KOPT-K1 (cell line): ENCODE results near the gene MAGEA9B.
"Not testable (repeated sequence)": the region's sequence is repeated elsewhere in the genome, so short reads cannot be mapped to it uniquely, and the experiment has no call there.

ENCODE experiments used
- H3K27ac ChIP-seq: fragments of 200-600 bp; sonication (generic); 2 replicates; pipeline ENCODE4 v1.5.1; 2016; ENCODE audit warnings: antibody characterized with exemption, mild to moderate bottlenecking, low read depth, low read length; ENCODE audit not compliant: poor library complexity, severe bottlenecking
- H3K36me3 ChIP-seq: fragments of 200-600 bp; sonication (generic); 2 replicates; pipeline ENCODE4 v1.5.1; 2017; ENCODE audit warnings: antibody characterized with exemption, mild to moderate bottlenecking, low read length, moderate library complexity; ENCODE audit not compliant: insufficient read depth
- H3K9me3 ChIP-seq: fragments of 200-600 bp; sonication (generic); 2 replicates; pipeline ENCODE4 v1.5.1; 2017; ENCODE audit warnings: antibody characterized with exemption, low read length, mild to moderate bottlenecking; ENCODE audit not compliant: insufficient read depth, poor library complexity, severe bottlenecking

MAGEA9B gene, protein sequence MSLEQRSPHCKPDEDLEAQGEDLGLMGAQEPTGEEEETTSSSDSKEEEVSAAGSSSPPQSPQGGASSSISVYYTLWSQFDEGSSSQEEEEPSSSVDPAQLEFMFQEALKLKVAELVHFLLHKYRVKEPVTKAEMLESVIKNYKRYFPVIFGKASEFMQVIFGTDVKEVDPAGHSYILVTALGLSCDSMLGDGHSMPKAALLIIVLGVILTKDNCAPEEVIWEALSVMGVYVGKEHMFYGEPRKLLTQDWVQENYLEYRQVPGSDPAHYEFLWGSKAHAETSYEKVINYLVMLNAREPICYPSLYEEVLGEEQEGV

DNA sequence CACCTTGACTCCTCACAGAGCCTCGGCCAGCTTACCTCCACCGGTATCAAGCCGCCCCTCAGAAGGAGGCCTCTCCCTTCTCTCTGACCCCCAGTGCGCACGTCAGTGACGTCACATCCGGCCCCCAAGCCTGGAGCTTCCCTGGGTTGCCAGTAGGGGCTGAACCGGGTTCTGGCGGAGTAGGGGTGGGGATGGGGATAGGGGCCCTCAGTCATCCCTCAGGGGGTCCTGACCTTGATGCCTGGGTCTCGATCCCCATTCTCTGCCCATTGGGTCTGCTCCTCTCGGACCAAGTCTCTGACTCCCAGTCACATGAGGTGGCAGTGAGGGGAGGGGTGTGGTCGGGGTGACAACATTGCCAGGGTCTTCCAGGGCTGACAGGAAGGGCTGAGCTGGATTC is at the start of gene MAGEA9B:
MAGEA9B (minus strand) TSS at position 101 of the 400 bp plus-strand sequence. CDS start 4,280 bp downstream, outside the sequence.
- H3K9me3 ChIP-seq, H3K36me3 ChIP-seq, H3K27ac ChIP-seq: not testable (repeated sequence)

DNA sequence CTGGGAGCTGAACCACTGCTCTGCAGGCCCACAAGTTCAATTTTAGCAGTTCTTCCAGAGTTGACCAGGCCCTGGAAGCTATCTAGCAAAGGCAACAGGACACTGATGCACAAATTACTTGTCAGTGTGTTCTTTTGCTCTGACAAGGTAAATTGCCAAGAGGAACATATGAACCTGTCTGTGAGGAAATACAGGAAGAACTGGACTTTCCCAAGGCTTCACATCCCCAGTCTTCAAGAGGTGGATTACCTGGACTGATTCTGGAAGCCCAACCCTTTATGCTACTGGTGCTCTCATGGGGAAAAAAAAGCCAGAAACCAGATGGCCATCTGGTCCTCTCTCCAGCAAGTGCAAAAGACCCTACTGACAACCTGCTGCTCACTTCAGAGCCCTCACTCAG is 46.3 kb upstream of the MAGEA9B start:
- no peak overlapping the region for H3K27ac ChIP-seq
- H3K9me3 ChIP-seq, result no peaks in the 10 kb centered on the region
- H3K36me3 ChIP-seq, result no peaks in the 10 kb centered on the region

DNA sequence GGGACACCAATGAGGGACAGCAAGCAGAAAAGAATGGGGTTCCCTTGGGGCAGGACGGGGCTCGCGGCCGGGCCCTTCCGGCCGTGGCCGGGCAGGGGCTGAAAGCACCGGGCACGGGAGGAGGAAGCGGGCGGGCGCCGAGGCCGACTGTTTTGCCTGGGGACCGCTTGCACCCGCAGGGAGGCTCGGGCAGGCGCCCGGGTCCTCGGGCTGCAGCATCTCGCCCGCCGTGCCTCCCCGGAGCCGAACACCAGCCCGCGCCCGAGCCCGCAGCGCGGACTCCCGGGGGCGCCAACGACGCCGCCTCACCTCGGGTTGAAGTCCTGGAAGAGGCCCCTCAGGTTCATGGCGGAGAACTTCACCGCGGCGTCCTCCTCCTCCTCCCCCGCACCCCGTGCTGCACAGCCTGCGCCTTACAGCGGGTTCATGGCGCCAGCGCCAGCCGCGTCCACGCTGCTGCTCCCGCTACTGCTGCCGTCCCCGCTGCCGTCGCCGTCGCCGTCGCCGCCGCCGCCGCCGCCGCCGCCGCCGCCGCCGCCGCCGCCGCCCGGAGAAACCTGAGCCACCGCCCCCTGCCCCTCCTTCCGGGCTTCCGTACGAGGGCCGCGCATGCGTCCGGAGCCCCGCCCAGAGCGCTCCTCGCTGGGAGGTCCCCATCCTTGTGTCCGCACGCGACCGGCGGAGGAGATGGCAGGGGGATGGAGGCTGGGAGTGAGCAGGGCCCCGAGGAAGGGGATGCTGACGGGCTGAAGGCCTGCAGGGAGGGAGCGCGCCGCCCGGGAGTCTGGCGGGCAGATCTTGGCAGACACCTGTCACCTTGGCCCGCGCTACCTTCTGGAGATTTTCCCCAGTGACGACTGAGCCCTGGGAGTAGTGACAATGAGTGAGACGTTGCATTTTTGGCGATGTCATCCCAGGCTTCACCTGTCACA is 44.2 kb upstream of the MAGEA9B start, which contains the start of gene TMEM185A:
TMEM185A (minus strand) TSS at position 559 of the 932 bp plus-strand sequence; CDS start at position 347, 212 bp downstream.
- Histone ChIP-seq H3K27ac (peak within 1 kb of the TSS; percentile 46), H3K36me3 (no peaks in the 10 kb centered on the region), H3K9me3 (no peaks in the 10 kb centered on the region)

DNA sequence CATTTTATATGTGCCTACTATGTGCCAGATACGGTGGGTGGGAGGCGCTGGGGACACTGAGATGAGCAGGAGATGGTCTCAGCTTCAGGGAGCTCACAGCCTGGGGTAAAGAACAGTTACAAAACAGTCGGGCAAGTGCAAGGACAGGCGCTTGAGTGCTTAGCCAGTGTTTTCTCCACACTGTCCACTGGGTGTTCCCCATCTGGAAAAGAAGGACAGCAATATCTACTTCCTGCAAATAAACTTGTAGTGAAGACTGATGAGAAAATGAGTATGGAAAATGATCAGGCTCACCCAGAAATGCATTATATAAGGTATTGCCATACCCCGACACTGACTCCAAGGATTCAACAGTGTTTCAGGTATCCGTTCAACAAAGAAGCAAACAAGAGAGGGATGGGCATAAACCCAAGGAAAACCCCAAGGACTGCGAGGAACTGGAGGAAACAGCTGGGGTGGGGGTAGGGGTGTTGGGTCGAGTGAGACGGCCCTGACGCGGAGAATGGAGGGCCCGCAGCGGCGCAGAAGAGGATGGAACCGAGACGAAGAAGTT is 43.5 kb upstream of the MAGEA9B start:
- Histone ChIP-seq H3K9me3 (no peaks in the 10 kb centered on the region), H3K27ac (peak overlapping the region; percentile 46), H3K36me3 (no peaks in the 10 kb centered on the region)

DNA sequence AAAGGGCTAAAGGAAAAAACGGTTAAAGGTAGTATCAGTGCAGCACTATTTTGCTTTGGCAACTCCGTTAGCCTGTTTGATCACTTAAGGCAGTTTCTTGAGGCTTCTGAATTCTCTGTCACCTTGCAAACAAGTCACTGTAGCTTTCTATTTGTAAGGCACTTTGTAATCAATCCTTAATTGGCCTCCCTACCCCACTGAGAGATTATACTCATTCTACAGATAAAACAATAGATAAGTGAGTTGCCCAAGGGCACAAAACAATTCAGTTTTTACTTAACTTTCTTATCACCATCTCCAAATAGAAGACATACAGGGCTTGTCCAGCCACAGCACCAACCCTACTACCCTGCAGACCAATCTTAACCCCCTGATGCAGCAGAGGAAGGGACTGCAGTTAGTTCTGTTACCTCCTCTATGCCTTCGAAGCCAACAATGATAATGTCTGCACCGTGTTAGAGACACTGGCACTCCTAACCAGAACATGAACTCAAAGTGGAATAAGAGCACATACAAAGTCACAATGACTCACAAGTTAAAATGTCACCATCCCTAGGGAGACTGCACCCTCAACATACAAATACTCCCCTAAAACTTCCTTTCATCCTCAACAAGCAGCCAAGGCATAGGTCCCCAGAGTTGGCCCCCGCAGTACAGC is 42.6 kb upstream of the MAGEA9B start:
- Histone ChIP-seq H3K27ac (no peak overlapping the region), H3K9me3 (no peaks in the 10 kb centered on the region), H3K36me3 (no peaks in the 10 kb centered on the region)

DNA sequence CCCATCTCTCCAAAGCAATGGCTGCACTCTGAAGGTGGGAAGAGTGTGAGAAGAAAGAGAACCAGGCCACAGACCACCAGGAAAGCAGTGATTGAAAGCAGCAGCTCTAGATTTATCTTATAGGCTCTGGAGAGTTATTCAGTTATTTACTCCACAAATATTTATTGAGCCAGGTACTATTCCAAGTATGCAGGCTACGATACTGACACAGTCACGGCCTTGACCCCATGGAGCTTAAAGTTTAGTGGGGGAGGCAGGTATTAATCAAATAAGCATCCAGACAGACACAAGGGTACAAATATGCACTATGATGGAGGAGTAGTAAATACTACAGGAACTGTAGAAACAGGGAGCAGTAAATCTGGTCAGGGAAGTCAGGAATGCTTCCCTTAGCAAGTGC is 41.5 kb upstream of the MAGEA9B start:
- no peaks in the 10 kb centered on the region for H3K9me3 ChIP-seq
- H3K27ac ChIP-seq, result no peak overlapping the region
- no peaks in the 10 kb centered on the region for H3K36me3 ChIP-seq

DNA sequence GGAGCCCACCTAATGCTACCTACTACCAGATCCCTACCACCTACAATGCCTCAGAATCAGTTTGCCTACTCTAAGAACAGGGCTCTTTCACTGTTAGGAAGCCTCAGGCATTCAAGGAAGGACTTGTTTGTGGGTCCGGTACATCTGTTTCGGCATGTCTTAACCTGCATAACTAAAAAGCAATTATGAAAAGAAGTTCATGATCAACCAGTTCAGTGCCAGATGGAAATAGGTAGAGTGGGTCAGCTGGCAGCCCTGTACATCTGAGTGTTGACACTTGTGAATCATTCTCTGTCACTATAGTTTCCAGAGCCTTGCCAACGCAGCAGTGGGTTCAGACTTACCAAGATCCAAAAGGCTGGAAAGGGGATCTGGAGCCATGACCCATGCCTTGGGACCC is 41.0 kb upstream of the MAGEA9B start:
- no peaks in the 10 kb centered on the region for H3K36me3 ChIP-seq
- no peaks in the 10 kb centered on the region for H3K9me3 ChIP-seq
- H3K27ac ChIP-seq, result no peak overlapping the region

DNA sequence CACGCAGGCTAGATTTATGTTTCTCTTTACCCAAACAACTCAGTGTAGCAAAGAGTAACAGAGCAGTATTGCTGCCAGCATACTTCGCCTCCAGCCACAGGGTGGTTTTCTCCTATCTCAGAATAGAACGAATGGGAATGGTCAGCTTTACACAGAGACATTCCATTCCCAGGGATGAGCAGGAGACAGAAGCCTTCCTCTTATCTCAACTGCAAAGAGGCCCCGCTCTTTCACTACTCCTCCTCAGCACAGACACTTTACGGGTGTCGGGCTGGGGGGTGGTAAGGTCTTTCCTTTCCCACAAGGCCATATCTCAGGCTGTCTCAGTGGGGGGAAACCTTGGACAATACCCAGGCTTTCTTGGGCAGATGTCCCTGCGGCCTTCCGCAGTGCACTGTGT is 39.6 kb upstream of the MAGEA9B start:
- H3K36me3 ChIP-seq, H3K27ac ChIP-seq, H3K9me3 ChIP-seq: not testable (repeated sequence)

DNA sequence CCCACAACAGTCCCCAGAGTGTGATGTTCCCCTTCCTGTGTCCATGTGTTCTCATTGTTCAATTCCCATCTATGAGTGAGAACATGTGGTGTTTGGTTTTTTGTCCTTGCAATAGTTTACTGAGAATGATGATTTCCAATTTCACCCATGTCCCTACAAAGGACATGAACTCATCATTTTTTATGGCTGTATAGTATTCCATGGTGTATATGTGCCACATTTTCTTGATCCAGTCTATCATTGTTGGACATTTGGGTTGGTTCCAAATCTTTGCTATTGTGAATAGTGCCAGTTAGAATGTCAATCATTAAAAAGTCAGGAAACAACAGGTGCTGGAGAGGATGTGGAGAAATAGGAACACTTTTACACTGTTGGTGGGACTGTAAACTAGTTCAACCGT is 32.4 kb upstream of the MAGEA9B start:
- H3K9me3 ChIP-seq, H3K36me3 ChIP-seq, H3K27ac ChIP-seq: not testable (repeated sequence)

DNA sequence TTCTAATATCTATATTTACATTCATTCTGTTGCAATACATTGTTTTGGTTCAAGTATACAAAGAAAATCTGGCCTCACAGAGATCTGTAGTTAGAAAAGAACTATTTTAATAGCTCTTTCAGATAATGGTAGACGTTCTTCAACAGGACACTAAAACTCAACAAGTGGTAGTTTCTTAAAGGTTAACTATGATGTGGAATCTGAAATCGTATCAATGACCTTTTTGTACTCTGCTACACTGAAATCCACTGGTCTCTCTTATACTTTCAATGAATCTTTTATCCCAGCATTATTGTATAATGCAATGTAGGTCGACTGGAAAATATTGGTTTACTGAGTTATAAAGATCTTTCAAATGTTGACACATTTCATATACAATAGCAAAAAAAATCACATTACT is 31.6 kb upstream of the MAGEA9B start:
- H3K36me3 ChIP-seq, result no peaks in the 10 kb centered on the region
- H3K27ac ChIP-seq, result no peak overlapping the region
- no peaks in the 10 kb centered on the region for H3K9me3 ChIP-seq

DNA sequence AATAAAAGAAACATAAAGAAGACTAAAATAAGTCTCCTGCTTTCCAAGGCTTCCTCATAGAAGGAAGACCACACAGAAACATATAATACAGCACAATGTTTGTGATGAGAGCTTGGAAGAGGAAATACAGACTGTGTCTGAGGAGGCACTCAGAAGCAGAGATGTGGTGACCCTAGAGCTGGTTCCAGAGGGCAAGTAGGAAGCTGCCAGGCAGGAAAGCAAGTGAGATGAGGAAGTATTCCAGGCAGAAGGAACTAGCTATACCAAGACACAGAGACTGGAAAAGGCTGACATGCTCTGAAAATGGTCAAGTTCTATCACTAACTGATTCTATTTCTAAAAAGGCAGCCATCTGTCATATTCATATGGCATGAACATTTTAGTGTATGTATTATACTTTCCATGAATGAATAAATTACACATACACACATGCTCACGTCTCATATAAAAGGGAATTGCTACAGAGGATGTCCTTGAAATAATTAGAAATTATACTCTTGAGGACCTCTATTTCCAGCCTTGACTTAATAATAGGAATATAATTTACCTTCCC is 24.4 kb upstream of the MAGEA9B start:
- no peaks in the 10 kb centered on the region for H3K9me3 ChIP-seq

DNA sequence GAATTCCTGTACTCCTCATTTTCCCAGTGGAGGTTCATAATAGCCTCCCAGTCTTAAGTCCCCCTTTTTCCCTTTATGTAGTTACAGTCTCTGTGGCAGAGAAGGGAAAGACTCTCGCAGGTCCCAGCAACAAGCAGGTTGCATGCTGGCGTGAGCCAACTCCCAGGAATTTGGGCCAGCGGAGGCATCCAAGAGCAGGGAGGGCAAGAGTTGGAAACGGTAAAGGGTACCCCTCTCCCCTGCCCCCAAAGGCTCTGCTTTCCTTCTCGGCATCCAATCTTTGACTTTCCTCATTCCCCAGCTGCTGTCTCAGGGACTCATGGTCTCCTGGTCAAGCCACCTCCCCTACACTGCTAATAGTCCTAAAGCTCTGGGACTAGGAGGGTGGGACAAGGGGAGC is 23.3 kb upstream of the MAGEA9B start:
- Histone ChIP-seq H3K27ac (no peak overlapping the region), H3K9me3 (no peaks in the 10 kb centered on the region), H3K36me3 (no peaks in the 10 kb centered on the region; the same call in 1 of the 2 replicates)

More for the DNA sequence above, 24.4 kb upstream of the MAGEA9B start:
- no peak overlapping the region for H3K27ac ChIP-seq
- H3K36me3 ChIP-seq, result no peaks in the 10 kb centered on the region; the same call in 1 of the 2 replicates

DNA sequence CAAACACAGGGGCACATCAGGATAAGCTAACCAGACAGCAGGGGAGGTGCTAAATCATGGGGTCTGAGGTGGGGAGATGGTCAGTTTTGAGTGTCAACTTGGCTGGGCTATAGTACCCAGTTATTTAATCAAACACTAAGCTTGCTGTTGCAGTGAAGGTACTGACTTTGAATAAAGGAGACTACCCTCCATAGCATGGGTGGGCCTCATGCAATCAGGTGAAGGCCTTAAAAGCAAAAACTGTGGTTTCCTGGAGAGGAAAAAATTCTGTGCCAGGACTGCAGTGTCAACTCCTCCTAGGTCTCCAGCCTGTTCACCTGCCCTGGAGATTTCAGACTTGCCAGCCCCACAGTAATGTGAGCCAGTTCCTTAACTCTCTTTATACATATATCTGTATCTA is 20.4 kb upstream of the MAGEA9B start:
- no peak overlapping the region for H3K27ac ChIP-seq
- H3K36me3 ChIP-seq, result no peaks in the 10 kb centered on the region; the same call in 1 of the 2 replicates
- no peaks in the 10 kb centered on the region for H3K9me3 ChIP-seq

DNA sequence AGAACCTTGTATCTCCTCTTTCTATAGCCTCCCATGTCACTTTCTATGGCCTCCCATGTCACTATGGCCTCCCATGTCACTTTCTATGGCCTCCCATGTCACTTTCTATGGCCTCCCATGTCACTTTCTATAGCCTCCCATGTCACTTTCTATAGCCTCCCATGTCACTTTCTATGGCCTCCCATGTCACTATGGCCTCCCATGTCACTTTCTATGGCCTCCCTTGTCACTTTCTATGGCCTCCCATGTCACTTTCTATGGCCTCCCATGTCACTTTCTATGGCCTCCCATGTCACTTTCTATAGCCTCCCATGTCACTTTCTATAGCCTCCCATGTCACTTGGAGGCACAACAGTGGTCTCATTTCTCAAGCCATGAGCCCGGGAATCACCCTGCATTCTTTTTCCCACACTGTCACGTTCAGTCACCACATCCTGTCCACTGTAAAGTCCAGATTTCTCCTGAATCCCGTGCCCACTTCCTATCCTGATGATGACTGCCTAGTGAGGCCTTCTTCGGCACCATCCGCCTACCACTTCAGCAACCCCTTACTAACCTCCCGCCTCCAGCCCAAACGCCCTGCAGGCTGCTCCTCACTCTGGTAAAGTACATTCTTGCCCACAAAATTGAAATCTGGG is 18.1 kb upstream of the MAGEA9B start:
- not testable (repeated sequence) for H3K27ac ChIP-seq, H3K36me3 ChIP-seq, H3K9me3 ChIP-seq
